Caki2 (cell line): Measurements from ENCODE around the gene TMEFF1. TPM values are rescaled to one million over a fixed set of nuclear protein-coding genes. Genes with fewer than 3 reads are reported as not detected.

Source experiments
- total RNA-seq: library from RNA; depleted of rRNA; stranded (reverse); fragments of >200 nt; shearing (Covaris generic); gene quantifications from 2 replicates; pipeline ENCODE4 v1.2.3, GENCODE V29; 2014; ENCODE audit warnings: low replicate concordance; rRNA removed

The TMEFF1 gene
- total RNA-seq, 1 experiment from 2014 or later: 3.1 TPM

Other genes starting within 250 kb of the TMEFF1 start
- gene TEX10, start 120.2 kb upstream of the TMEFF1 start, total RNA-seq: 20.6 and 25.8 TPM in 2 replicates
- gene MSANTD3, start 46.0 kb upstream of the TMEFF1 start, total RNA-seq: 66.6 and 90.2 TPM in 2 replicates
- gene CAVIN4, start 104.9 kb downstream of the TMEFF1 start, total RNA-seq: 0.74 TPM in 1 of 2 replicates, not detected in the other